H1 (cell line): Measurements from ENCODE around the gene CDK5RAP2. TPM values are rescaled to one million over a fixed set of nuclear protein-coding genes. Genes with fewer than 3 reads are reported as not detected.

Source experiments
- NRF1 ChIP-seq: IDR thresholded peaks from 2 replicates; pipeline ENCODE4 v1.6.1; 2011; ENCODE audit warnings: mild to moderate bottlenecking, low read depth, low read length, improper control_type of control experiment
- POLR2A ChIP-seq, 2 experiments: IDR thresholded peaks; 1 replicate in 1 of 2; 2 replicates in 1 of 2; pipeline ENCODE4 v1.6.1; 2011; ENCODE audit warnings: low read depth in 2 of 2, low read length in 2 of 2, mild to moderate bottlenecking in 2 of 2; ENCODE audit errors: control extremely low read depth in 1 of 2
- polyA plus RNA-seq, 7 experiments: library from polyadenylated mRNA; depleted of rRNA in 3 of 7; stranded (reverse) in 5 of 7; unstranded in 2 of 7; fragments of >200 nt in 5 of 7; fragments of 200-250 nt in 2 of 7; gene quantifications; 1 replicate in 5 of 7; 2 replicates in 1 of 7; 4 replicates in 1 of 7; pipeline versions ENCODE4 v1.2.1 to v1.2.3, GENCODE V29; 2011 to 2013; ENCODE audit warnings: missing spikeins in 2 of 7, mixed read lengths in 2 of 7
- total RNA-seq: library from RNA; stranded (reverse); fragmentation: NEBNext Ultra II Directional; extraction: Animal tissue kit (Norgen Biotek cat#: 25700); gene quantifications from 2 replicates; pipeline ENCODE4 v1.2.1, GENCODE V29; 2021

The CDK5RAP2 gene
- total and polyA plus RNA-seq, 2 of the 8 experiments (the other 6 are each of a cell fraction or from before 2014, with no cell fraction given), result 19.8 to 49.4 TPM

DNA sequence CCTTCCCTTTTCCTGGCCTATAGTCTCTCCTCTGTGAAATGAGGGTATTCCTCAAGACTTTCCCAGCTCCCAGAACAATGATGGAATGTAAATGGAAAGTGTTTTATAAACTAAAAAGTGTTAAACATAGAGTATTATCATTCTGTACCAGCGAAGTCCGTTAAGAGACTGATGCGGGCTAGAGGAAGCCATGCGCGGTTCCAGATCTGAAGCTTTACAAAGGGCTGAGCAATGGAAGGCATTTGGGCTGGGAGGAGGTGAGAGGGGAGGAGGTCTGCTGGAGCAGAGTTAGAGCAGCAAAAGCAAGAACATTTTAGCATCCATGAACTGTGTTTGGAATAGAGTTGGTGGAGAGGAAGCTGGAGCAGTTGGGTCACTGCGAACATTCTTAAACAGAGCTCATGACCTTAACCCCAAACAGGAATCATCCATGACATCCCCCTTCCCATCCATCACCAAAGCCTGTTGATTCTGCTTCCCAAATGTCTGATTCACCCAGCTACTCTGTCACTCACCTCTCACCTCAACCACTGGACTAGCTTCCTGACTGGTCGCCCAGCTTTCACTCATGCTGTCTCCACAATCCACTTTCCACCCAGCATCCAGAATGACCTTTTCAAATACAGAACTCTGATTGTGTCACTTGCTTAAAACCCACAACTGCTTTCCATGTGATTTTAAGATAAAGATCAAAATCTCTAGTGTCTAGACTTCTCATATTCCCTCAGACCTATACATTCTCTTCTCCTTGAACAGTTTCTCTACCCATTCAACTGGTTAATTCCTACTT is 37.1 kb downstream of the CDK5RAP2 start (continued):
- no peak for TF ChIP-seq POLR2A (IDR thresholded peaks at IDR 0.05; ENCODE audit: control extremely low read depth in 1 of 2, low read depth in 2 of 2, low read length in 2 of 2)
- TF ChIP-seq NRF1, result no peak
